H1 (cell line): ENCODE results near the gene HUWE1. TPM values are rescaled to one million over a fixed set of nuclear protein-coding genes. Genes with fewer than 3 reads are reported as not detected.
A peak's percentile ranks its signal among the peaks of the same experiment; 100 is the strongest.

Experiments used
- TAF1 ChIP-seq: IDR thresholded peaks from 2 replicates; pipeline ENCODE4 v1.6.1; 2011; ENCODE audit warnings: mild to moderate bottlenecking, low read depth, low read length
- polyA plus RNA-seq, 7 experiments: library from polyadenylated mRNA; depleted of rRNA in 3 of 7; stranded (reverse) in 5 of 7; unstranded in 2 of 7; fragments of >200 nt in 5 of 7; fragments of 200-250 nt in 2 of 7; gene quantifications; 1 replicate in 5 of 7; 2 replicates in 1 of 7; 4 replicates in 1 of 7; pipeline versions ENCODE4 v1.2.1 to v1.2.3, GENCODE V29; 2011 to 2013; ENCODE audit warnings: missing spikeins in 2 of 7, mixed read lengths in 2 of 7
- total RNA-seq: library from RNA; stranded (reverse); fragmentation: NEBNext Ultra II Directional; extraction: Animal tissue kit (Norgen Biotek cat#: 25700); gene quantifications from 2 replicates; pipeline ENCODE4 v1.2.1, GENCODE V29; 2021
- TF ChIP-seq, protein P1 (sequence below): fragments of 300-600 bp; sonication (generic); IDR thresholded peaks from 2 replicates; pipeline ENCODE4 v1.7.1; 2012; ENCODE audit warnings: low read length, moderate library complexity, mild to moderate bottlenecking, inconsistent platforms; ENCODE audit not compliant: insufficient replicate concordance

The HUWE1 gene
- total and polyA plus RNA-seq, 2 of the 8 experiments (the other 6 are each of a cell fraction or from before 2014, with no cell fraction given): 114 to 252 TPM

DNA sequence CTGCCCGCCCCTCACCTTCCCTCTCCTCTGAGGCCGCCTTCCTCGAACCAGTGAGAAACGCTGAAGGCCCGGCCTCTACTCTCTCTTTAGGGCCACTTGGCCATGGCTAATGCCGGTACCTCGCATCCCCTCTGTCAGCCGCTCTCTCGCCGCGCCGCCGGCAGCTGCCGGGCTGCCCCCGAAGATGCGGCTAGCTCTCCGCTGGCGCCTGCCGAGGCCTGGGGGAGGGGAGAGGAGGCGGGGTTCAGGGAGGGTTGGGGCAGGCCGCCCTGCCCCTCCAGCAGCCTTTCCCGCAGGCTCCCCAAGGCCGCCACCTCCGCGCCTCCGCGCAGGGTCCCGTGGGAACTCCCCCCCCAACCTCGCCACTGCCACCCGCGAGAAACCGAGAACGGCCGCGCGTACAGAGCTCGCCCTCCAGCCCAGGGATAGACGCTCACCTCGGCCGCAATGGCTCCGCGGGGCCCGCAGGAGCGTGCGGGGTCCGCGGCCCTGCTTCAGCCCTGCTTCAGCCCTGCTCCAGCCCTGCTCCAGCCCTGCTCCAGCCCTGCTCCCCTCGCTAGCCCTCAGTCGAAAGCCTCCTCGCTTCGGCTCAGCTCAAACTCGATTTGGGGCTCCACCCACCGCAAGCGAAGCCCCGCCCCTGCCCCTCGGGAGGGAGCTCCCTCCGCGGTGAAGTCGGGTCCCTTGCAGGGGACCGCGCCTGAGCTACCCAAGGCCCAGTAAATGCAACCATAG lies at the start of gene HUWE1 (continued):
- TF ChIP-seq, protein P1, sequence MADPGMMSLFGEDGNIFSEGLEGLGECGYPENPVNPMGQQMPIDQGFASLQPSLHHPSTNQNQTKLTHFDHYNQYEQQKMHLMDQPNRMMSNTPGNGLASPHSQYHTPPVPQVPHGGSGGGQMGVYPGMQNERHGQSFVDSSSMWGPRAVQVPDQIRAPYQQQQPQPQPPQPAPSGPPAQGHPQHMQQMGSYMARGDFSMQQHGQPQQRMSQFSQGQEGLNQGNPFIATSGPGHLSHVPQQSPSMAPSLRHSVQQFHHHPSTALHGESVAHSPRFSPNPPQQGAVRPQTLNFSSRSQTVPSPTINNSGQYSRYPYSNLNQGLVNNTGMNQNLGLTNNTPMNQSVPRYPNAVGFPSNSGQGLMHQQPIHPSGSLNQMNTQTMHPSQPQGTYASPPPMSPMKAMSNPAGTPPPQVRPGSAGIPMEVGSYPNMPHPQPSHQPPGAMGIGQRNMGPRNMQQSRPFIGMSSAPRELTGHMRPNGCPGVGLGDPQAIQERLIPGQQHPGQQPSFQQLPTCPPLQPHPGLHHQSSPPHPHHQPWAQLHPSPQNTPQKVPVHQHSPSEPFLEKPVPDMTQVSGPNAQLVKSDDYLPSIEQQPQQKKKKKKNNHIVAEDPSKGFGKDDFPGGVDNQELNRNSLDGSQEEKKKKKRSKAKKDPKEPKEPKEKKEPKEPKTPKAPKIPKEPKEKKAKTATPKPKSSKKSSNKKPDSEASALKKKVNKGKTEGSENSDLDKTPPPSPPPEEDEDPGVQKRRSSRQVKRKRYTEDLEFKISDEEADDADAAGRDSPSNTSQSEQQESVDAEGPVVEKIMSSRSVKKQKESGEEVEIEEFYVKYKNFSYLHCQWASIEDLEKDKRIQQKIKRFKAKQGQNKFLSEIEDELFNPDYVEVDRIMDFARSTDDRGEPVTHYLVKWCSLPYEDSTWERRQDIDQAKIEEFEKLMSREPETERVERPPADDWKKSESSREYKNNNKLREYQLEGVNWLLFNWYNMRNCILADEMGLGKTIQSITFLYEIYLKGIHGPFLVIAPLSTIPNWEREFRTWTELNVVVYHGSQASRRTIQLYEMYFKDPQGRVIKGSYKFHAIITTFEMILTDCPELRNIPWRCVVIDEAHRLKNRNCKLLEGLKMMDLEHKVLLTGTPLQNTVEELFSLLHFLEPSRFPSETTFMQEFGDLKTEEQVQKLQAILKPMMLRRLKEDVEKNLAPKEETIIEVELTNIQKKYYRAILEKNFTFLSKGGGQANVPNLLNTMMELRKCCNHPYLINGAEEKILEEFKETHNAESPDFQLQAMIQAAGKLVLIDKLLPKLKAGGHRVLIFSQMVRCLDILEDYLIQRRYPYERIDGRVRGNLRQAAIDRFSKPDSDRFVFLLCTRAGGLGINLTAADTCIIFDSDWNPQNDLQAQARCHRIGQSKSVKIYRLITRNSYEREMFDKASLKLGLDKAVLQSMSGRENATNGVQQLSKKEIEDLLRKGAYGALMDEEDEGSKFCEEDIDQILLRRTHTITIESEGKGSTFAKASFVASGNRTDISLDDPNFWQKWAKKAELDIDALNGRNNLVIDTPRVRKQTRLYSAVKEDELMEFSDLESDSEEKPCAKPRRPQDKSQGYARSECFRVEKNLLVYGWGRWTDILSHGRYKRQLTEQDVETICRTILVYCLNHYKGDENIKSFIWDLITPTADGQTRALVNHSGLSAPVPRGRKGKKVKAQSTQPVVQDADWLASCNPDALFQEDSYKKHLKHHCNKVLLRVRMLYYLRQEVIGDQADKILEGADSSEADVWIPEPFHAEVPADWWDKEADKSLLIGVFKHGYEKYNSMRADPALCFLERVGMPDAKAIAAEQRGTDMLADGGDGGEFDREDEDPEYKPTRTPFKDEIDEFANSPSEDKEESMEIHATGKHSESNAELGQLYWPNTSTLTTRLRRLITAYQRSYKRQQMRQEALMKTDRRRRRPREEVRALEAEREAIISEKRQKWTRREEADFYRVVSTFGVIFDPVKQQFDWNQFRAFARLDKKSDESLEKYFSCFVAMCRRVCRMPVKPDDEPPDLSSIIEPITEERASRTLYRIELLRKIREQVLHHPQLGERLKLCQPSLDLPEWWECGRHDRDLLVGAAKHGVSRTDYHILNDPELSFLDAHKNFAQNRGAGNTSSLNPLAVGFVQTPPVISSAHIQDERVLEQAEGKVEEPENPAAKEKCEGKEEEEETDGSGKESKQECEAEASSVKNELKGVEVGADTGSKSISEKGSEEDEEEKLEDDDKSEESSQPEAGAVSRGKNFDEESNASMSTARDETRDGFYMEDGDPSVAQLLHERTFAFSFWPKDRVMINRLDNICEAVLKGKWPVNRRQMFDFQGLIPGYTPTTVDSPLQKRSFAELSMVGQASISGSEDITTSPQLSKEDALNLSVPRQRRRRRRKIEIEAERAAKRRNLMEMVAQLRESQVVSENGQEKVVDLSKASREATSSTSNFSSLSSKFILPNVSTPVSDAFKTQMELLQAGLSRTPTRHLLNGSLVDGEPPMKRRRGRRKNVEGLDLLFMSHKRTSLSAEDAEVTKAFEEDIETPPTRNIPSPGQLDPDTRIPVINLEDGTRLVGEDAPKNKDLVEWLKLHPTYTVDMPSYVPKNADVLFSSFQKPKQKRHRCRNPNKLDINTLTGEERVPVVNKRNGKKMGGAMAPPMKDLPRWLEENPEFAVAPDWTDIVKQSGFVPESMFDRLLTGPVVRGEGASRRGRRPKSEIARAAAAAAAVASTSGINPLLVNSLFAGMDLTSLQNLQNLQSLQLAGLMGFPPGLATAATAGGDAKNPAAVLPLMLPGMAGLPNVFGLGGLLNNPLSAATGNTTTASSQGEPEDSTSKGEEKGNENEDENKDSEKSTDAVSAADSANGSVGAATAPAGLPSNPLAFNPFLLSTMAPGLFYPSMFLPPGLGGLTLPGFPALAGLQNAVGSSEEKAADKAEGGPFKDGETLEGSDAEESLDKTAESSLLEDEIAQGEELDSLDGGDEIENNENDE: no peak
- TF ChIP-seq TAF1: peak; percentile 85
